ENCODE results near the gene GEMIN7.

GEMIN7 gene

DNA sequence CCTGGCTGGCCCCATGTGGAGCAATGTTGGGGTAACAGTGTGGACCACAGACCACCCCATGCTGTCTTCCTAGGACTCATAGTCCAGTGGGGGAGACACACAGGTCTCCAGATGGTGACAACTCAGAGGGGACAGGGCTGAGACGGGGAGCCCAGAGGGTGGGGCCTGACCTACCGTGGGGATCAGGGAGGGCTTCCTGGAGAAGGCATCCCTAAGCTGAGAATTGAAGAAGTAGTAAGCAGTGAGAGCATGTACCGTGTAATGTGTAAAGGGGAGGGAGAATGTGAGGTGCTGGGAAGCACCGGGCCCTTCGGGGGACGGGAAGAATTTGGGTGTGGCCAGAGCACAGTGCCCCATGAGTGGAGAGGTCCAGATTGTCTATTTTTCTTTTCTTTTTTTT is 45.0 kb downstream of the GEMIN7 start:
- no peak for FAIRE-seq

GRCh38 chr19:45125360-45125759 is 46.3 kb downstream of the GEMIN7 start:
- no peak for FAIRE-seq
- DNase-seq (ENCODE audit: extremely low spot score, insufficient read length, low read depth): no peak

More for the DNA sequence above, 45.0 kb downstream of the GEMIN7 start:
- DNase-seq (ENCODE audit: extremely low spot score, insufficient read length, low read depth): no peak

DNA sequence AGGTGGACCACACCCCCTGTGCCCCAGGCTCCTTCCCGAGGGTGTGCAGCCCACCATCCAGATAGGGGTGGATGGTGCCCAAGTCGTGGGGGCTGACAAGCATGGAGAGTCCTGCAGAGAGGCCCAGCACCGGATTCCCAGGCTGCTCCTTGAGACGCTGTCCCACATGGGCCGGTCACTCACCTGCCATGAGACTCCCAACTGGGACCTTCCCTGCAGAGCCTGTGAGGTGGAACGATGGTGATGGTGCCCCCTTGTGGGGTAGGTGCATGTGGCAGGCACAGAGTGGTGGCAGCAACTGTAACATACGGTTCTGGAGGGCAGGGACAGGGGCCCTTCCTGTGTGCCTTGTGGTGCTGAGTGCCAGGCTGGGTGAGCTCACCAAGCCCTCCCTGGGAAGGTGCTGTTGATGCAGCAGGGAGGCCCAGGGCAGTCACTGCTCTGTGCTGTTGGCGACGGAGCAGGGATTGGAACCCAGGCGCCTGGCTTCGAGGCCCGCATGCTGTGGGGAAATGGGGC is 47.0 kb downstream of the GEMIN7 start:
- FAIRE-seq (peak; percentile 94), DNase-seq (ENCODE audit: extremely low spot score, insufficient read length, low read depth) (no peak)

- FAIRE-seq (no peak), DNase-seq (ENCODE audit: extremely low spot score, insufficient read length, low read depth) (no peak)
Observed at GRCh38 chr19:45126654-45127053, 47.6 kb downstream of the GEMIN7 start.

DNA sequence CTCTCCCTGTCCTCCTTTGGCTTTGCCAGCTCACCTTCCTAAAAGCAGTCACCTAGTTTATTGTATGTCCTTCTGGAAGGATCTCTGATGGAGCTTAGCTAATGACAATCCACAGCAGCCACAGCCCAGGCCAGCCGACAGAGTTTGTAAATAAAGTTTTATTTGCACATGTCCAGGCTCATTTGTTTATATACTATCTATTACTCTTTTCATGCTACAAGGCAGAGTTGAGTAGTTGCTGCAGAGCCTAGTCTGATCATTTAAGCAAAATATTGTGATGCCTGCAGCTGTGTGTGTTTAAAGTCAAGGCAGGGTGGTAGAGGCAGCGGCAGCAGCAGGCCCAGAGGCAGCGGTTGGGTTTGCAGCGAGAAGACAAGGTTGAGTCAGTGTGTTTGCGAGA is 49.1 kb downstream of the GEMIN7 start:
- FAIRE-seq: no peak
- no peak for DNase-seq (ENCODE audit: extremely low spot score, insufficient read length, low read depth)

GRCh38 chr19:45128806-45129205 is 49.7 kb downstream of the GEMIN7 start:
- no peak for FAIRE-seq
- no peak for DNase-seq (ENCODE audit: extremely low spot score, insufficient read length, low read depth)

- FAIRE-seq: no peak
- DNase-seq (ENCODE audit: extremely low spot score, insufficient read length, low read depth): no peak
Observed at GRCh38 chr19:45130236-45130635, 51.2 kb downstream of the GEMIN7 start.

GRCh38 chr19:45130888-45131615 is 52.0 kb downstream of the GEMIN7 start:
- no peak for DNase-seq (ENCODE audit: extremely low spot score, insufficient read length, low read depth)
- FAIRE-seq: no peak

DNA sequence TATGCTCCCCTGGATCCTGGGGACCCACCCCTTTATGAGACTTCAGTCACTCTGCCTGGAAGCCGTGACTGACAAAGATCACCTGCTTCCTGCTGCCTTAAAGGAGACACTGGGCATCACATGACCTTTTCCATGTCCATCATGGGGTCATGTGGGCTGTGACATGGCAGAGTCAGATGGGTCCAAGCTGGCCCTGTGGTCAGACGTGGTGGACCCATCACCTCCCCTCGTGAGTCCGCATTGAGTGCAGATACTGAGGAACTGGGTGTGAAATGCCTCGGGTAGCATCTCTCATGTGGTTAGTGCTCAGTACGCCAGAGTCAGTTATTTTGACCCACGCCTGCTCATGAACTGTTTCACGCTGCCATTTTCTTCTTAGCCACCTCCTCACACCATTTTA is 54.6 kb downstream of the GEMIN7 start:
- no peak for DNase-seq (ENCODE audit: extremely low spot score, insufficient read length, low read depth)
- FAIRE-seq: no peak

DNA sequence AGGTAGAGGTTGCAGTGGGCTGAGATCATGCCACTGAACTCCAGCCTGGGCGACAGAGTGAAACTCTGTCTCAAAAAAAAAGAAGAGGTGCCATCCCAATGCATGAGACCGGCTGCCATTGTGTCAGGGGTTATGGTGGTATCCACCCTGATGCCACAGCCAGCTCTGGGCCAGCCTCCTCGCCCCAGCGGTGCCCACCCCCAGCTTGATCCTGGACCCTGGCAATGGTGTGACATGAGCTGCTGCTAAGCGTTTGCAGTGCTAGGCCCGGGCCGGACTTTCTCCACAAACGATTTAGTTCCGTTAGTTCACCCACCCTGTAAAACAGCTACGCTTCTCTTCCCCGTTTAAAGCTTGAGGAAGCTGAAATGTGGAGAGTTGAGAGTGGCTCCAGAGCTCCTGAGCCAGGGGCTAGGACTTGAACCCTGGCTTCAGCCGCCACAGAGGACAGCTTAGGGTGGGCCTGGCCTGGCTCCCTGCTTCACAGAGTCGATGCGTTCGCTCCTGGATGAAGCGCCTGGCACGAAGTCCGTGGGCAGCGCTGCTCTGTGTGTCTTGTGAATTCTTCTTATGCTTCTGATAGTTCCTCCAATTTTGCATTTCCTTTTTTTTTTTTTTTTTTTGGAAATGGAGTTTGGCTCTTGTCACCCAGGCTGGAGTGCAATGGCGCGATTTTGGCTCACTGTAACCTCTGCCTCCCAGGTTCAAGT is 56.3 kb downstream of the GEMIN7 start:
- FAIRE-seq: no peak
- no peak for DNase-seq (ENCODE audit: extremely low spot score, insufficient read length, low read depth)

- FAIRE-seq (peak; percentile 80), DNase-seq (ENCODE audit: extremely low spot score, insufficient read length, low read depth) (no peak)
Observed at GRCh38 chr19:45136507-45137178, 57.6 kb downstream of the GEMIN7 start.

GRCh38 chr19:45137179-45137761 is 58.2 kb downstream of the GEMIN7 start:
- DNase-seq (ENCODE audit: extremely low spot score, insufficient read length, low read depth) (peak; percentile 75), FAIRE-seq (peak; percentile 99)

GRCh38 chr19:45138303-45138751 is 59.3 kb downstream of the GEMIN7 start:
- FAIRE-seq (no peak), DNase-seq (ENCODE audit: extremely low spot score, insufficient read length, low read depth) (no peak)

DNA sequence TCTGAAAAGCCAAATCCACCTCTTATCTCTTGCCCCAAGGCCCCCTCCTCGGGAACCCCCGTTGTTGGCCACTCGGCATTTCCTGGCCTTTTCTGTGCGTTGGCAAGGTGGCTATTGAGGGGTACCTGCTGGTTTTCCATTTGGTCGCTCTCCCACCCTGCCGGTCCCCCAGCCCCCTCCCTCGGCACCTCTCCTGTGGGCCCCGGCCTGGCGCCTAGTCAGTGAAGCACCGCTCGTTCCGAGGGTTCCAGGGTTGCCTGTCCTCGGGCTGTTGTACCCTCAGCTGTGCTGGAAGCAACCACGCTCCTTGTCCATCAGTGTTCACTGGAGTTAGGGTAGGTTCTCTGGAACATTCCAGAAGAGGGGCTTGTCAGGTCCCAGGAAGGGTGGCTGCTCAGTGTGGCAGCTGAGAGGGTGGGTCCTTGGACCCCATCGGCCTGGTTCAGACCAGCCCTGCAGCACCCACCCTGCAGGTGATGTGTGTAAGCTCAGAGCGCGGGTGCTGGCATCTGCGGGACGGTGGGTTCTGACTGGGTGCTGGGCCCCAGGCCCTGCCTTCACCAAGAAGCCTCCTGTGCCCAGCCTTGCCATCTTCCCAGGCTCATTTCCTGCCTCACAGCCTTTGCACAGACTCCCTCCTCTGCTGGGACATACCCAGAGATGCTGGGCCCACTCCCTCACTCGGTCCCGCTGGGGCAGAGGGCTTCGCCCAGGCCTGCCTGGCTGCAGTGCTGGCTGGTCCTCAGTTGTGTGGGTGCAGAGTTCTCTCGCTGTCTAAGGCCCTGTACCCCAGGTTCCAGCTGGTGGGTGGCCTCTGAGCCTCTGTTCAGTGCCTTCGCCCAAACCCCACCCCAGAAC is 60.5 kb downstream of the GEMIN7 start:
- DNase-seq (ENCODE audit: extremely low spot score, insufficient read length, low read depth) (no peak), FAIRE-seq (no peak)

- no peak for FAIRE-seq
- no peak for DNase-seq (ENCODE audit: extremely low spot score, insufficient read length, low read depth)
Observed at GRCh38 chr19:45140144-45140503, 61.1 kb downstream of the GEMIN7 start.

- no peak for FAIRE-seq
- no peak for DNase-seq (ENCODE audit: extremely low spot score, insufficient read length, low read depth)
Observed at GRCh38 chr19:45140533-45140932, 61.5 kb downstream of the GEMIN7 start.

All from GM18507 (cell line).